Right lobe of liver (tissue), 6 donors: ENCODE results near the gene IFI30. TPM values are rescaled to one million over a fixed set of nuclear protein-coding genes. Genes with fewer than 3 reads are reported as not detected.

Experiments
- ATAC-seq, 4 donors: fragments of 200-7000 bp; cut with Tn5 transposase; one replicate each; pipeline ENCODE4 v1.9.1; 2020; ENCODE audit warnings: mild to moderate bottlenecking in 4 of 4, moderate library complexity in 4 of 4
- DNase-seq, 3 donors: peaks; one replicate each; pipeline ENCODE4 v3.0.0-alpha.2; 2020
- H3K27ac ChIP-seq, 3 donors: fragments of 200-600 bp; one replicate each; pipeline ENCODE4 v1.8.0; 2022
- H3K27me3 ChIP-seq, 2 donors: fragments of 200-600 bp; one replicate each; pipeline ENCODE4 v1.8.0; 2022
- H3K36me3 ChIP-seq, 4 donors: fragments of 200-600 bp; sonication (generic) in 1 of 4; one replicate each; pipeline versions ENCODE4 v1.5.1 to v1.8.0; 2017 to 2022; ENCODE audit warnings: control low read depth in 1 of 4
- H3K4me1 ChIP-seq, 4 donors: fragments of 200-600 bp; sonication (generic) in 1 of 4; one replicate each; pipeline versions ENCODE4 v1.5.1 to v1.8.0; 2017 to 2022; ENCODE audit warnings: control low read depth in 1 of 4
- H3K4me3 ChIP-seq, 3 donors: fragments of 200-600 bp; one replicate each; pipeline ENCODE4 v1.8.0; 2022
- H3K9me3 ChIP-seq, 4 donors: fragments of 200-600 bp; sonication (generic) in 1 of 4; one replicate each; pipeline versions ENCODE4 v1.5.1 to v1.8.0; 2017 to 2022; ENCODE audit warnings: control low read depth in 1 of 4
- POLR2A ChIP-seq: fragments of 450-650 bp; IDR thresholded peaks from one replicate; pipeline ENCODE4 v1.6.1; 2017; ENCODE audit warnings: antibody characterized with exemption, mild to moderate bottlenecking
- WGBS: methylation state at CpG from one replicate; pipeline ENCODE4 v1.1.6; 2018; ENCODE audit warnings: low coverage, low lambda C conversion rate; ENCODE audit not compliant: insufficient coverage; ENCODE audit errors: missing lambda C conversion rate; 5-methylcytosine and 5-hydroxymethylcytosine counted together
- intact Hi-C, 2 donors: fragments of 100-400 bp; cut with DNase I; formaldehyde crosslinking; loops; one replicate each; pipeline versions ENCODE4 v1.11.2 to v1.14.1; 2022
- total RNA-seq, 6 experiments: library from RNA; depleted of rRNA in 2 of 6; stranded (reverse); fragments of >200 nt in 2 of 6; fragmentation: NEBNext Ultra II Directional in 3 of 6; extraction: Animal tissue kit (Norgen Biotek cat#: 25700) in 3 of 6; gene quantifications; one replicate each; pipeline versions ENCODE4 v1.1.0 to v1.2.4, GENCODE V29; 2016 to 2023
- TF ChIP-seq, protein P1 (sequence below), 4 donors: fragments of 200-600 bp in 3 of 4; fragments of 450-650 bp in 1 of 4; IDR thresholded peaks; one replicate each; pipeline versions ENCODE4 v1.5.1 to v1.8.0; 2016 to 2022; ENCODE audit warnings: antibody characterized with exemption in 4 of 4, mild to moderate bottlenecking in 2 of 4
- donor health status: DM: no; HTN: yes; CAD: no.
- donor health status: DM: no; HTN: no; CAD: no.
- donor health status: DM: no; HTN: no; CAD: no.
- donor health status: DM: no; HTN: yes; CAD: no.
- donor health status: DM: no; HTN: yes; CAD: no.

Gene IFI30
- total RNA-seq, 6 experiments from 2014 or later: 54.0 to 205 (median 91.8) TPM

DNA sequence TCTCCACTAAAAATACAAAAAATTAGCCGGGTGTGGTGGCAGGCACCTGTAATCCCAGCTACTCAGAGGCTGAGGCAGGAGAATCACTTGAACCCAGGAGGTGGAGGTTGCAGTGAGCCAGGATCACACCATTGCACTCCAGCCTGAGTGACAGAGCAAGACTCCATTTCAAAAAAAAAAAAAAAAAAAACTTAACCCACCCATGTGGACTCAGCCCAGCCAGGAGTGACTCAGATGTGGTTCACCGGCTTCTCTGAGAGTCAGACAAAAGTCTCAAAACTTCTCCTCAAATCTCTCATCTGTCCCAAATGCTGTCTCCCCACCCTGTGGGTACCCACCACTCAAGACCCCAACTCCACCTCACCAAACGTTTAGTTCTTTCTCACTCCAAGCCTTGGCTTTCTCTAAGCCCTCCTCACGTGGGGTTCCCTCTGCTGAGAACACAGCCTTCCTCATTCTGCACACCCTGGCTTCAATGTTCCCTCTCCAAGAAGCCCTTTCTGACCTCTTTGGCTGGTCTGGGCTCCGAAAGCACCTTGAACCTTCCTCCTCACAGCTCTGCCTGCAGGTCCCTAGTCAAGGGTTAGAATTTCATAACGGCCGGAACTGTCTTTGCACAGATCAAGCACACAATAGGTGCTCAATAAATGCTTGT, 41.3 kb downstream of the IFI30 start:
- TF ChIP-seq, protein P1, sequence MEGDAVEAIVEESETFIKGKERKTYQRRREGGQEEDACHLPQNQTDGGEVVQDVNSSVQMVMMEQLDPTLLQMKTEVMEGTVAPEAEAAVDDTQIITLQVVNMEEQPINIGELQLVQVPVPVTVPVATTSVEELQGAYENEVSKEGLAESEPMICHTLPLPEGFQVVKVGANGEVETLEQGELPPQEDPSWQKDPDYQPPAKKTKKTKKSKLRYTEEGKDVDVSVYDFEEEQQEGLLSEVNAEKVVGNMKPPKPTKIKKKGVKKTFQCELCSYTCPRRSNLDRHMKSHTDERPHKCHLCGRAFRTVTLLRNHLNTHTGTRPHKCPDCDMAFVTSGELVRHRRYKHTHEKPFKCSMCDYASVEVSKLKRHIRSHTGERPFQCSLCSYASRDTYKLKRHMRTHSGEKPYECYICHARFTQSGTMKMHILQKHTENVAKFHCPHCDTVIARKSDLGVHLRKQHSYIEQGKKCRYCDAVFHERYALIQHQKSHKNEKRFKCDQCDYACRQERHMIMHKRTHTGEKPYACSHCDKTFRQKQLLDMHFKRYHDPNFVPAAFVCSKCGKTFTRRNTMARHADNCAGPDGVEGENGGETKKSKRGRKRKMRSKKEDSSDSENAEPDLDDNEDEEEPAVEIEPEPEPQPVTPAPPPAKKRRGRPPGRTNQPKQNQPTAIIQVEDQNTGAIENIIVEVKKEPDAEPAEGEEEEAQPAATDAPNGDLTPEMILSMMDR (IDR thresholded peaks at IDR 0.05): no peak
- TF ChIP-seq POLR2A: no peak
- Histone ChIP-seq H3K36me3 (no peaks in the 10 kb centered on the region), H3K27ac (no peak overlapping the region), H3K9me3 (no peaks in the 10 kb centered on the region), H3K4me3 (no peak overlapping the region), H3K4me1 (no peaks in the 10 kb centered on the region), H3K27me3 (no peaks in the 10 kb centered on the region)
- intact Hi-C loops: loop anchor here (5.0 kb wide), 2 partner anchors 32 to 37 kb away; no protein-coding TSS in a partner anchor
- DNase-seq: no peak
- no peak for ATAC-seq
- 52% methylated on average over 6 of the region's 7 CpGs for WGBS

DNA sequence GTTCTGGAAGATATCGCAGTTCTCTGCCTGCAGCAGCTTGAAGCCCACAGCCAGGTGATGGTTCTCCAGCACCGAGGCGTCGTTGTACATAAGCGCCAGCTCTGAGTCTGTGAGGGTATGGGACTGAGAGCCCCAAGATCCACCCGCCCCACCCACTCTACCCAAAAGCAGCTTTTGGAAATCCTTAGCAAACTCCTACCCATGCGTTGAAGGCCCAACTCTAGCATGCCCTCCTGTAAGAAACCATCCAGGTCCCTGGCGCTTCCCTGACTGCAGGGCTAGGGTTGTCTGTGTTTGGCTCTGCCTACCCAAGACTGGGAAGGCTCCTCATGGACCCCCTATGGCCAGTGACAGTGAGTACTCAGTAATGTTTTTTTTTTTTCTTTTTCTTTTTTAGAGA, 43.2 kb downstream of the IFI30 start:
- H3K4me1 ChIP-seq: no peaks in the 10 kb centered on the region
- no peaks in the 10 kb centered on the region for H3K9me3 ChIP-seq
- no peak for TF ChIP-seq POLR2A
- TF ChIP-seq, protein P1 (IDR thresholded peaks at IDR 0.05): no peak
- H3K27ac ChIP-seq: no peak overlapping the region
- no peaks in the 10 kb centered on the region for H3K27me3 ChIP-seq
- no peak overlapping the region for H3K4me3 ChIP-seq
- ATAC-seq (no peak), DNase-seq (no peak)
- WGBS: 100% methylated on average over 4 of the region's 8 CpGs
- H3K36me3 ChIP-seq: no peaks in the 10 kb centered on the region
- intact Hi-C loops: no loop called here

DNA sequence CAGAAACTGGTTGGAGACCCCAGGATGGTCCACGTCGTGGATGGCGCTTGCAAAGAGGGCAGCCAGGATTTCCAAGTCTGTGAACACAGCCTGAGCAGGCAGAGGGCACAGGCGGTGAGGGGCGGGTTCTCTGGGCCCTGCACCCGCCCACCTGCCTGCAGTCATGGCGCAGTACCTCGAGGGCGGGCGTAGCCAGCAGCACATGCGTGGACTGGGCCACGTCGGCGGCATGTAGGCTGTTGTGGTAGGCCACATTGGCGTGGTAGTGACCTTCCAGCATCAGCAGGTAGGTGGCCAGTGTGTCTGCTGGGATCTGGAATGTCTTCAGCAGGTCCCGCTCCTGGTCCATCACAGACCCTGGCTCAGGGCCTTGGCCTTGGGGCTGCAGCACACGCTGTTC, 44.5 kb downstream of the IFI30 start:
- no peaks in the 10 kb centered on the region for H3K9me3 ChIP-seq
- WGBS: 100% methylated on average over 3 of the region's 17 CpGs
- H3K36me3 ChIP-seq: no peaks in the 10 kb centered on the region
- DNase-seq: no peak
- H3K4me1 ChIP-seq: no peaks in the 10 kb centered on the region
- H3K27me3 ChIP-seq: no peaks in the 10 kb centered on the region
- TF ChIP-seq, protein P1 (IDR thresholded peaks at IDR 0.05): no peak
- TF ChIP-seq POLR2A: no peak
- no peak overlapping the region for H3K4me3 ChIP-seq
- intact Hi-C loops: no loop called here
- no peak for ATAC-seq
- no peak overlapping the region for H3K27ac ChIP-seq

DNA sequence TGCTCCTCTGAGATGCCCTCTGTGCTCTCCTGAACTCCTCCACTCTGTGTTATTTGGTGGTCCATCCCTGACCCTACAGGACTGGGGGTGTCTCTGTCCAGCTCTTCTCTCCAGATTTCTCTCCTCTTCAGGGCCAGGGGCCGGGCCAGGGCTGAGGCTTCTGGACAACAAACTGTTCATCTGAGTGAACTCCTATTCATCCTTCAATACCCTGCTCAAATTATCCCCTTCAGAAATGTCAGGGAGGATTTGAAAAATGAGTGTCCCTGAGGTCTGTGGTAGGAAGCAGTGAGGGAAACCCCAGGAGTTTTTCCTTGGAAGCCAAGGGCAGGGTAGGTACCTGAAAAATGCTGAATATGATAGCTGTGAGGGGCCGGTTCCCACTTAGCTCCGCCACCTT, 45.0 kb downstream of the IFI30 start:
- intact Hi-C loops: no loop called here

More for the DNA sequence above, 45.0 kb downstream of the IFI30 start:
- Histone ChIP-seq H3K4me3 (no peak overlapping the region), H3K9me3 (no peaks in the 10 kb centered on the region), H3K4me1 (no peaks in the 10 kb centered on the region), H3K36me3 (no peaks in the 10 kb centered on the region), H3K27me3 (no peaks in the 10 kb centered on the region), H3K27ac (no peak overlapping the region)
- ATAC-seq (no peak), DNase-seq (no peak)
- WGBS: 85% methylated on average over 3 of the region's 3 CpGs
- TF ChIP-seq, protein P1 (IDR thresholded peaks at IDR 0.05): no peak
- no peak for TF ChIP-seq POLR2A
